Naive thymus-derived CD4-positive, alpha-beta T cell (primary cell): ENCODE results near the gene PTPN1. TPM values are rescaled to one million over a fixed set of nuclear protein-coding genes. Genes with fewer than 3 reads are reported as not detected.

Experiments
- ATAC-seq: fragments of 150-1000 bp; cut with Tn5 transposase; 2 replicates; pipeline ENCODE4 v1.10.0; 2021; ENCODE audit warnings: mild to moderate bottlenecking, moderate library complexity
- CTCF ChIA-PET: fragments of 350-600 bp; sonication (Branson Sonifier 250); formaldehyde crosslinking; loops from one replicate; lab custom pipeline; 2021; ENCODE audit warnings: antibody characterized with exemption; lab: Charles Lee
- POLR2A ChIA-PET: fragments of 350-600 bp; sonication (Branson Sonifier 250); formaldehyde crosslinking; loops from one replicate; lab custom pipeline; 2021; ENCODE audit warnings: antibody characterized with exemption, inconsistent platforms; lab: Charles Lee
- DNase-seq, 9 donors: peaks; one replicate each; pipeline versions ENCODE4 v3.0.0 to v3.0.0-alpha.2; 2020 to 2022; ENCODE audit warnings: mixed read lengths in 1 of 9
- H3K27ac ChIP-seq: one replicate; pipeline ENCODE4 v1.7.0; 2013; ENCODE audit warnings: mild to moderate bottlenecking, low read depth, low read length, moderate library complexity
- H3K27me3 ChIP-seq, 2 donors: one replicate each; pipeline ENCODE4 v1.7.0; 2013; ENCODE audit warnings: low read length in 2 of 2, mild to moderate bottlenecking in 2 of 2, moderate library complexity in 2 of 2; ENCODE audit not compliant: control insufficient read depth in 2 of 2, insufficient read depth in 2 of 2
- H3K36me3 ChIP-seq, 3 experiments: 1 replicate in 2 of 3; 2 replicates in 1 of 3; pipeline ENCODE4 v1.7.0; 2013; ENCODE audit warnings: low read length in 3 of 3, mild to moderate bottlenecking in 3 of 3, moderate library complexity in 1 of 3; ENCODE audit not compliant: insufficient read depth in 3 of 3, control insufficient read depth in 2 of 3
- H3K4me1 ChIP-seq, 2 donors: one replicate each; pipeline ENCODE4 v1.7.0; 2013; ENCODE audit warnings: low read length in 2 of 2, mild to moderate bottlenecking in 2 of 2, moderate library complexity in 1 of 2; ENCODE audit not compliant: control insufficient read depth in 2 of 2, insufficient read depth in 2 of 2
- H3K4me3 ChIP-seq: 2 replicates; pipeline ENCODE4 v1.7.0; 2013; ENCODE audit warnings: mild to moderate bottlenecking, low read length
- H3K9me3 ChIP-seq, 3 experiments: 1 replicate in 2 of 3; 2 replicates in 1 of 3; pipeline ENCODE4 v1.7.0; 2013; ENCODE audit warnings: low read length in 3 of 3; ENCODE audit not compliant: control insufficient read depth in 2 of 3
- H3K27ac Mint-ChIP-seq, 9 donors: one replicate each; pipeline ENCODE4 v1.8.0; 2020 to 2022; ENCODE audit warnings: mixed read lengths in 9 of 9, mild to moderate bottlenecking in 8 of 9, moderate library complexity in 5 of 9, inconsistent platforms in 2 of 9
- H3K27me3 Mint-ChIP-seq, 5 donors: one replicate each; pipeline ENCODE4 v1.8.0; 2021 to 2022; ENCODE audit warnings: mixed read lengths in 5 of 5, mild to moderate bottlenecking in 1 of 5
- H3K36me3 Mint-ChIP-seq, 5 donors: one replicate each; pipeline ENCODE4 v1.8.0; 2020 to 2022; ENCODE audit warnings: mixed read lengths in 5 of 5, mild to moderate bottlenecking in 3 of 5, inconsistent platforms in 1 of 5
- H3K4me1 Mint-ChIP-seq, 7 donors: one replicate each; pipeline ENCODE4 v1.8.0; 2020 to 2022; ENCODE audit warnings: mixed read lengths in 7 of 7, mild to moderate bottlenecking in 3 of 7, inconsistent platforms in 1 of 7
- H3K4me3 Mint-ChIP-seq, 10 donors: one replicate each; pipeline ENCODE4 v1.8.0; 2020 to 2022; ENCODE audit warnings: mild to moderate bottlenecking in 10 of 10, mixed read lengths in 10 of 10, moderate library complexity in 6 of 10, inconsistent platforms in 2 of 10
- H3K9me3 Mint-ChIP-seq, 11 donors: one replicate each; pipeline ENCODE4 v1.8.0; 2020 to 2022; ENCODE audit warnings: mixed read lengths in 11 of 11, mild to moderate bottlenecking in 4 of 11, inconsistent platforms in 1 of 11, moderate library complexity in 1 of 11
- intact Hi-C, 2 donors: fragments of 100-400 bp; cut with micrococcal nuclease; formaldehyde crosslinking; loops; one replicate each; pipeline ENCODE4 v1.15.1; 2023
- polyA plus RNA-seq, 2 donors: library from polyadenylated mRNA; unstranded; fragments of 300-500 nt; fragmentation: Illumina TruSeq; gene quantifications; one replicate each; pipeline ENCODE4 v1.2.3, GENCODE V29; 2021
- total RNA-seq, 6 experiments: library from RNA in 5 of 6; stranded (reverse) in 5 of 6; gene quantifications; 1 replicate in 5 of 6; 2 replicates in 1 of 6; pipeline ENCODE4 v1.2.3 and lab custom pipeline; 2021 to 2026

PTPN1 gene
- total and polyA plus RNA-seq, 7 experiments from 2014 or later = 30.4 to 80.5 (median 59.7) TPM

GRCh38 chr20:50586531-50587232 lies 76.5 kb downstream of the PTPN1 start:
- intact Hi-C loops = loop anchor here in 1 of 2 donors (5.0 kb wide), 1 partner anchor 161 kb away; no protein-coding TSS in a partner anchor
- Histone ChIP-seq H3K9me3 (no peaks in the 10 kb centered on the region), H3K4me3 (no peak overlapping the region), H3K27me3 (no peaks in the 10 kb centered on the region), H3K27ac (no peak overlapping the region), H3K4me1 (no peaks in the 10 kb centered on the region), H3K36me3 (peaks cover 3 to 66% (median 12%) of the 10 kb centered on the region in 3 experiments)
- ChIA-PET CTCF (interaction anchor here (0.6 to 1.7 kb wide), 4 partner anchors 82 to 398 kb away, joined by 3 to 4 read pairs (median 4); no protein-coding TSS in a partner anchor), POLR2A (interaction anchor here (0.7 kb wide), 2 partner anchors 116 to 163 kb away, joined by 3 read pairs; no protein-coding TSS in a partner anchor)
- Mint-ChIP-seq H3K27me3 (no peaks in the 10 kb centered on the region), H3K9me3 (no peaks in the 10 kb centered on the region), H3K4me1 (peaks cover 0 to 5% (median 2%) of the 10 kb centered on the region in 7 donors), H3K4me3 (no peak overlapping the region), H3K27ac (peak overlapping the region in 2 of 9 donors; percentile 14 to 65), H3K36me3 (peaks cover 4 to 18% (median 7%) of the 10 kb centered on the region in 5 donors)
- ATAC-seq (no peak), DNase-seq (no peak)

GRCh38 chr20:50587291-50587961 lies 77.2 kb downstream of the PTPN1 start:
- H3K27ac ChIP-seq = no peak overlapping the region
- H3K4me3 ChIP-seq = no peak overlapping the region
- H3K4me3 Mint-ChIP-seq = no peak overlapping the region
- no peaks in the 10 kb centered on the region for H3K27me3 ChIP-seq
- no peaks in the 10 kb centered on the region for H3K4me1 ChIP-seq
- peak overlapping the region in 1 of 9 donors; percentile 14 for H3K27ac Mint-ChIP-seq
- DNase-seq (no peak), ATAC-seq (no peak)
- H3K9me3 Mint-ChIP-seq = no peaks in the 10 kb centered on the region
- H3K27me3 Mint-ChIP-seq = no peaks in the 10 kb centered on the region
- ChIA-PET CTCF (interaction anchor here (0.7 to 1.7 kb wide), 5 partner anchors 9 to 399 kb away, joined by 3 to 10 read pairs (median 4); no protein-coding TSS in a partner anchor), POLR2A (interaction anchor here (0.7 kb wide), 2 partner anchors 116 to 164 kb away, joined by 3 read pairs; no protein-coding TSS in a partner anchor)
- peaks cover 0 to 5% (median 2%) of the 10 kb centered on the region in 7 donors for H3K4me1 Mint-ChIP-seq
- intact Hi-C loops = loop anchor here in 1 of 2 donors (5.0 kb wide), 1 partner anchor 160 kb away; no protein-coding TSS in a partner anchor
- H3K9me3 ChIP-seq = no peaks in the 10 kb centered on the region
- peaks cover 3 to 59% (median 12%) of the 10 kb centered on the region in 3 experiments for H3K36me3 ChIP-seq
- H3K36me3 Mint-ChIP-seq = peaks cover 4 to 13% (median 7%) of the 10 kb centered on the region in 5 donors

GRCh38 chr20:50588034-50588736 lies 78.0 kb downstream of the PTPN1 start:
- peak; percentile 45 to 78 (median 66) for DNase-seq
- no peaks in the 10 kb centered on the region for H3K9me3 Mint-ChIP-seq
- H3K27ac ChIP-seq = no peak overlapping the region
- intact Hi-C loops = loop anchor here in 1 of 2 donors (5.0 kb wide), 1 partner anchor 159 kb away; no protein-coding TSS in a partner anchor
- H3K27me3 ChIP-seq = no peaks in the 10 kb centered on the region
- H3K4me3 ChIP-seq = no peak overlapping the region
- H3K27ac Mint-ChIP-seq = peak overlapping the region in 6 of 9 donors; percentile 4 to 80 (median 24)
- H3K4me1 ChIP-seq = no peaks in the 10 kb centered on the region
- peaks cover 0 to 5% (median 2%) of the 10 kb centered on the region in 7 donors for H3K4me1 Mint-ChIP-seq
- ChIA-PET CTCF (interaction anchor here (0.8 to 1.7 kb wide), 7 partner anchors 9 to 110 kb away, joined by 3 to 10 read pairs (median 4); no protein-coding TSS in a partner anchor), POLR2A (interaction anchor here (0.6 kb wide), 2 partner anchors 78 to 1664 kb away, joined by 3 read pairs; partner anchors contain the start of gene PTPN1)
- H3K4me3 Mint-ChIP-seq = peak overlapping the region in 1 of 10 donors; percentile 23
- H3K36me3 Mint-ChIP-seq = peaks cover 4 to 13% (median 4%) of the 10 kb centered on the region in 5 donors
- H3K9me3 ChIP-seq = no peaks in the 10 kb centered on the region
- H3K27me3 Mint-ChIP-seq = no peaks in the 10 kb centered on the region
- ATAC-seq = peak; percentile 88
- H3K36me3 ChIP-seq = peaks cover 3 to 51% (median 10%) of the 10 kb centered on the region in 3 experiments

- intact Hi-C loops = loop anchor here in 1 of 2 donors (5.0 kb wide), 1 partner anchor 158 kb away; no protein-coding TSS in a partner anchor
- Histone ChIP-seq H3K27ac (no peak overlapping the region), H3K4me1 (no peaks in the 10 kb centered on the region), H3K27me3 (no peaks in the 10 kb centered on the region), H3K9me3 (no peaks in the 10 kb centered on the region), H3K36me3 (peaks cover 3 to 38% (median 6%) of the 10 kb centered on the region in 3 experiments), H3K4me3 (no peak overlapping the region)
- Mint-ChIP-seq H3K27me3 (no peaks in the 10 kb centered on the region), H3K4me1 (peaks cover 0 to 5% (median 2%) of the 10 kb centered on the region in 7 donors), H3K27ac (peak overlapping the region in 1 of 9 donors; percentile 19), H3K36me3 (peaks cover 0 to 9% (median 3%) of the 10 kb centered on the region in 5 donors), H3K9me3 (no peaks in the 10 kb centered on the region), H3K4me3 (no peak overlapping the region)
- ChIA-PET CTCF (interaction anchor here (0.6 to 1.7 kb wide), 4 partner anchors 9 to 278 kb away, joined by 3 to 10 read pairs (median 4); no protein-coding TSS in a partner anchor), POLR2A (no interaction called here)
- DNase-seq = no peak
- no peak for ATAC-seq
These were observed 79.6 kb downstream of the PTPN1 start for GRCh38 chr20:50589548-50590347.

- Mint-ChIP-seq H3K4me1 (peaks cover 0 to 5% (median 2%) of the 10 kb centered on the region in 7 donors), H3K4me3 (no peak overlapping the region), H3K9me3 (no peaks in the 10 kb centered on the region), H3K27ac (peak overlapping the region in 2 of 9 donors; percentile 28 to 34), H3K27me3 (no peaks in the 10 kb centered on the region), H3K36me3 (peaks cover 0 to 3% (median 0%) of the 10 kb centered on the region in 5 donors)
- POLR2A ChIA-PET = no interaction called here
- ATAC-seq (no peak), DNase-seq (no peak)
- intact Hi-C loops = no loop called here
- peaks cover 3 to 33% (median 6%) of the 10 kb centered on the region in 3 experiments for H3K36me3 ChIP-seq
- no peak overlapping the region for H3K27ac ChIP-seq
- no peaks in the 10 kb centered on the region for H3K27me3 ChIP-seq
- CTCF ChIA-PET = interaction anchor here (0.6 to 0.9 kb wide), 2 partner anchors 9 to 279 kb away, joined by 3 to 5 read pairs; no protein-coding TSS in a partner anchor
- H3K9me3 ChIP-seq = no peaks in the 10 kb centered on the region
- H3K4me3 ChIP-seq = no peak overlapping the region
- H3K4me1 ChIP-seq = no peaks in the 10 kb centered on the region
These were observed 80.1 kb downstream of the PTPN1 start for GRCh38 chr20:50590348-50590664.
